ENCODE data around the gene PAWR. TPM values are rescaled to one million over a fixed set of nuclear protein-coding genes. Genes with fewer than 3 reads are reported as not detected.

PAWR gene
- 15.0 and 57.6 TPM in 2 replicates for total RNA-seq (ENCODE audit: low replicate concordance)

GRCh38 chr12:79690638-79691510, at the start of gene PAWR:
PAWR (minus strand) TSS chr12:79690964; CDS start chr12:79690244, 720 bp downstream.
- peak; percentile 11 for TF ChIP-seq CTCF (IDR thresholded peaks at IDR 0.05; ENCODE audit: insufficient read depth, low read length)
- peak within 1 kb of the TSS; percentile 93 for H3K4me3 ChIP-seq (ENCODE audit: low read depth, low read length)
- peak; percentile 85 for DNase-seq (ENCODE audit: low read depth)

GRCh38 chr12:79737875-79738718, 47.3 kb upstream of the PAWR start:
- peak; percentile 78 for DNase-seq (ENCODE audit: low read depth)

GRCh38 chr12:79732638-79733037, 41.9 kb upstream of the PAWR start:
- no peak for TF ChIP-seq CTCF (IDR thresholded peaks at IDR 0.05; ENCODE audit: insufficient read depth, low read length)
- DNase-seq (ENCODE audit: low read depth): no peak
- no peak overlapping the region for H3K4me3 ChIP-seq (ENCODE audit: low read depth, low read length)

More at GRCh38 chr12:79737875-79738718, 47.3 kb upstream of the PAWR start:
- H3K4me3 ChIP-seq (ENCODE audit: low read depth, low read length): no peak overlapping the region
- TF ChIP-seq CTCF (IDR thresholded peaks at IDR 0.05; ENCODE audit: insufficient read depth, low read length): peak; percentile 61

- TF ChIP-seq CTCF (IDR thresholded peaks at IDR 0.05; ENCODE audit: insufficient read depth, low read length): no peak
- H3K4me3 ChIP-seq (ENCODE audit: low read depth, low read length): no peak overlapping the region
- DNase-seq (ENCODE audit: low read depth): peak; percentile 75
These were observed 35.2 kb upstream of the PAWR start for GRCh38 chr12:79725987-79726386.

- no peak overlapping the region for H3K4me3 ChIP-seq (ENCODE audit: low read depth, low read length)
- DNase-seq (ENCODE audit: low read depth): no peak
- no peak for TF ChIP-seq CTCF (IDR thresholded peaks at IDR 0.05; ENCODE audit: insufficient read depth, low read length)
These were observed 26.2 kb upstream of the PAWR start for GRCh38 chr12:79717006-79717405.

GRCh38 chr12:79715308-79715707, 24.5 kb upstream of the PAWR start:
- no peak for DNase-seq (ENCODE audit: low read depth)
- no peak overlapping the region for H3K4me3 ChIP-seq (ENCODE audit: low read depth, low read length)
- TF ChIP-seq CTCF (IDR thresholded peaks at IDR 0.05; ENCODE audit: insufficient read depth, low read length): no peak
